H9 (cell line): Measurements from ENCODE around the gene HOXC11. TPM values are rescaled to one million over a fixed set of nuclear protein-coding genes. Genes with fewer than 3 reads are reported as not detected.
A peak's percentile ranks its signal among the peaks of the same experiment; 100 is the strongest.

Experiments
- DNase-seq: peaks from one replicate; pipeline ENCODE4 v3.0.0-alpha.2; 2017
- H2AFZ ChIP-seq: one replicate; pipeline ENCODE4 v1.6.1; 2013; ENCODE audit warnings: mild to moderate bottlenecking, low read length, control low read depth, moderate library complexity
- H2AK5ac ChIP-seq: 2 replicates; pipeline ENCODE4 v1.6.1; 2013; ENCODE audit warnings: low read length, control low read depth, mixed read lengths; ENCODE audit not compliant: insufficient read length
- H2BK120ac ChIP-seq: one replicate; pipeline ENCODE4 v1.6.1; 2013; ENCODE audit warnings: low read depth, mild to moderate bottlenecking, low read length, control low read depth, inconsistent platforms; ENCODE audit not compliant: poor library complexity, severe bottlenecking
- H2BK12ac ChIP-seq: 2 replicates; pipeline ENCODE4 v1.6.1; 2013; ENCODE audit warnings: low read length, control low read depth, mixed read lengths, low read depth; ENCODE audit not compliant: insufficient read length
- H2BK15ac ChIP-seq: 2 replicates; pipeline ENCODE4 v1.6.1; 2013; ENCODE audit warnings: low read depth, low read length, control low read depth
- H2BK20ac ChIP-seq: one replicate; pipeline ENCODE4 v1.6.1; 2013; ENCODE audit warnings: low read depth, mild to moderate bottlenecking, low read length, control low read depth, inconsistent platforms; ENCODE audit not compliant: poor library complexity, severe bottlenecking
- H2BK5ac ChIP-seq: 2 replicates; pipeline ENCODE4 v1.6.1; 2013; ENCODE audit warnings: low read length, control low read depth, mixed read lengths; ENCODE audit not compliant: insufficient read length
- H3K14ac ChIP-seq: 2 replicates; pipeline ENCODE4 v1.6.1; 2013; ENCODE audit warnings: low read length, control low read depth; ENCODE audit not compliant: insufficient read depth
- H3K18ac ChIP-seq: 2 replicates; pipeline ENCODE4 v1.6.1; 2013; ENCODE audit warnings: low read depth, mild to moderate bottlenecking, mixed read lengths, low read length, control low read depth; ENCODE audit not compliant: insufficient read length
- H3K23ac ChIP-seq: 2 replicates; pipeline ENCODE4 v1.6.1; 2013; ENCODE audit warnings: low read length, control low read depth, mixed read lengths, low read depth; ENCODE audit not compliant: insufficient read length
- H3K23me2 ChIP-seq: 2 replicates; pipeline ENCODE4 v1.6.1; 2013; ENCODE audit warnings: low read depth, mild to moderate bottlenecking, mixed read lengths, low read length, control low read depth; ENCODE audit not compliant: insufficient read length, poor library complexity, severe bottlenecking
- H3K27ac ChIP-seq: 2 replicates; pipeline ENCODE4 v1.5.1; 2013; ENCODE audit warnings: low read length, control low read depth, mixed read lengths, low read depth; ENCODE audit not compliant: insufficient read length
- H3K27me3 ChIP-seq: 2 replicates; pipeline ENCODE4 v1.6.1; 2013; ENCODE audit warnings: low read length, control low read depth, inconsistent platforms; ENCODE audit not compliant: insufficient read depth
- H3K4ac ChIP-seq: 2 replicates; pipeline ENCODE4 v1.6.1; 2013; ENCODE audit warnings: low read depth, mild to moderate bottlenecking, control low read depth, inconsistent platforms, low read length, moderate library complexity
- H3K4me1 ChIP-seq: 2 replicates; pipeline ENCODE4 v1.6.1; 2013; ENCODE audit warnings: low read length, control low read depth, inconsistent platforms; ENCODE audit not compliant: insufficient read depth
- H3K4me2 ChIP-seq: 2 replicates; pipeline ENCODE4 v1.6.1; 2013; ENCODE audit warnings: low read length, control low read depth, mixed read lengths; ENCODE audit not compliant: insufficient read length, insufficient read depth
- H3K56ac ChIP-seq: 2 replicates; pipeline ENCODE4 v1.6.1; 2013; ENCODE audit warnings: low read depth, mild to moderate bottlenecking, mixed read lengths, low read length, control low read depth; ENCODE audit not compliant: insufficient read length
- H3K79me1 ChIP-seq: 2 replicates; pipeline ENCODE4 v1.6.1; 2013; ENCODE audit warnings: low read depth, mild to moderate bottlenecking, moderate library complexity, low read length, control low read depth, inconsistent platforms; ENCODE audit not compliant: insufficient read depth, poor library complexity, severe bottlenecking
- H3K79me2 ChIP-seq: 2 replicates; pipeline ENCODE4 v1.6.1; 2013; ENCODE audit warnings: low read length, control low read depth, inconsistent platforms; ENCODE audit not compliant: insufficient read depth
- H3K9ac ChIP-seq: 2 replicates; pipeline ENCODE4 v1.6.1; 2013; ENCODE audit warnings: low read length, control low read depth, mixed read lengths; ENCODE audit not compliant: insufficient read length; ENCODE audit errors: extremely low read depth
- H3K9me3 ChIP-seq: one replicate; pipeline ENCODE4 v1.6.1; 2013; ENCODE audit warnings: low read depth, low read length, inconsistent platforms; ENCODE audit not compliant: control insufficient read depth
- H3T11ph ChIP-seq: one replicate; pipeline ENCODE4 v1.6.1; 2013; ENCODE audit warnings: mild to moderate bottlenecking, low read length, control low read depth, inconsistent platforms
- H4K20me1 ChIP-seq: one replicate; pipeline ENCODE4 v1.6.1; 2013; ENCODE audit not compliant: control insufficient read depth, insufficient read length, insufficient read depth
- H4K5ac ChIP-seq: 2 replicates; pipeline ENCODE4 v1.6.1; 2013; ENCODE audit warnings: low read depth, mild to moderate bottlenecking, mixed read lengths, low read length, control low read depth; ENCODE audit not compliant: insufficient read length
- H4K8ac ChIP-seq: replicated peaks from 2 replicates; pipeline ENCODE4 v1.6.1; 2013; ENCODE audit warnings: low read length, control low read depth, mixed read lengths, low read depth; ENCODE audit not compliant: insufficient read length
- H4K91ac ChIP-seq: 2 replicates; pipeline ENCODE4 v1.6.1; 2013; ENCODE audit warnings: low read depth, mild to moderate bottlenecking, moderate library complexity, mixed read lengths, low read length, control low read depth; ENCODE audit not compliant: insufficient read length
- H3K27ac Mint-ChIP-seq, 3 experiments: 2 replicates in 2 of 3; 3 replicates in 1 of 3; pipeline ENCODE4 v1.8.0; 2020 to 2021; ENCODE audit warnings: mixed read lengths in 3 of 3, mild to moderate bottlenecking in 1 of 3, moderate library complexity in 1 of 3
- H3K27me3 Mint-ChIP-seq: 2 replicates; pipeline ENCODE4 v1.8.0; 2021; ENCODE audit warnings: low read depth, mild to moderate bottlenecking, moderate library complexity, mixed read lengths
- H3K36me3 Mint-ChIP-seq, 3 experiments: 2 replicates in 2 of 3; 3 replicates in 1 of 3; pipeline ENCODE4 v1.8.0; 2020 to 2021; ENCODE audit warnings: low read depth in 3 of 3, mixed read lengths in 3 of 3; ENCODE audit not compliant: insufficient read depth in 1 of 3
- H3K4me1 Mint-ChIP-seq, 2 experiments: 2 replicates each; pipeline ENCODE4 v1.8.0; 2020; ENCODE audit warnings: mixed read lengths in 2 of 2
- H3K4me3 Mint-ChIP-seq, 2 experiments: 2 replicates in 1 of 2; 3 replicates in 1 of 2; pipeline ENCODE4 v1.8.0; 2020 to 2021; ENCODE audit warnings: mild to moderate bottlenecking in 2 of 2, mixed read lengths in 2 of 2, moderate library complexity in 1 of 2
- H3K9me3 Mint-ChIP-seq, 2 experiments: 2 replicates in 1 of 2; 3 replicates in 1 of 2; pipeline ENCODE4 v1.8.0; 2020; ENCODE audit warnings: mild to moderate bottlenecking in 2 of 2, mixed read lengths in 2 of 2, moderate library complexity in 1 of 2
- WGBS: extraction: QIAGEN DNeasy Blood & Tissue Kit; methylation state at CpG from one replicate; pipeline ENCODE4 v1.1.7; 2013; ENCODE audit warnings: missing lambda C conversion rate, low lambda C conversion rate, mixed read lengths; ENCODE audit not compliant: insufficient read length; ENCODE audit errors: extremely low coverage; 5-methylcytosine and 5-hydroxymethylcytosine counted together
- total RNA-seq: library from RNA; stranded (reverse); gene quantifications from 2 replicates; pipeline ENCODE4 v1.2.1, GENCODE V29; 2021
- TF ChIP-seq, protein P1 (sequence below): fragments of 200-600 bp; sonication (generic); conservative IDR thresholded peaks from 3 replicates; pipeline ENCODE4 v1.8.0; 2021; ENCODE audit warnings: antibody characterized with exemption, mild to moderate bottlenecking

HOXC11 gene
- total RNA-seq, 1 experiment from 2014 or later = not detected

DNA sequence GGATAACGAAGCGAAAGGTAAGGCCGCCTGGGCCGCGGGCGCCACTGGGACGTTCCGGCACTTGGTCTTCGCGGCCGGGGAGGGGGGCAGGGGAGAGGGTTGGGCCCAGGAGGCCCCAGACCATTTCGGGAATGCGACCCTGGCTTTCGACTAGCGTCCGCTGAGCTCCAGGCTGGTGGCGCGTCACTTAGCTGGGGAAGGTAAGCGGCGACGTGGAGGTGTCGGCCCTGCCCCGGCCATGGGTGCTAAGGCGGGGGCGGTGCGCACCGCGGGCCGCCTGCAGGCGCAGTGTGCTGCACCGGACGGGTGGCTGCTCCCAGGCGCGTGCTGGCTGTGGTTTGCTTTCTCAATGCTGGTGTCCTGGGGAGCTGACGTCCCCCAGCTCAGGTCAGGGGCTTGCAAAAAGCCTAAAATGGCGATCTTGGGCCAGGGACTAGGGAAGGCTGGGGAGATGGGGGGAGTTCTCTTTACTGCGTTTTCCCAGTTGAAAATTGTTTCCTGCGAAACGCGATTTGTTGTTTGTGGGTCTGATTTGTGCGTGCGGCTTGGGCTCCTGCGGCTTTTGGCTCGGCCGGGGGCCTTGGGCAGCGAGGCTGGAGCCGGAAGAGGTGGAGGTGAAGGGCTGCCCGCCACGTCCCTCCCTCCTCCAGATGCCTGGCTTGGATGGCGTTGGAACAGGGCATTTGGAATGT, 13.2 kb downstream of the HOXC11 start:
- Histone ChIP-seq H3K4me2 (peak overlapping the region; percentile 10), H3K18ac (no peak overlapping the region), H3K27ac (no peak overlapping the region), H2BK5ac (no peak overlapping the region), H3K79me1 (no peaks in the 10 kb centered on the region), H3K23me2 (no peaks in the 10 kb centered on the region), H4K8ac (no peak overlapping the region), H3K9ac (no peak overlapping the region), H3T11ph (no peak overlapping the region), H3K79me2 (no peaks in the 10 kb centered on the region), H3K23ac (no peak overlapping the region), H4K91ac (no peak overlapping the region), H2AK5ac (no peak overlapping the region), H4K20me1 (no peaks in the 10 kb centered on the region), H2BK15ac (no peak overlapping the region), H3K14ac (no peak overlapping the region; the same call in 1 of the 2 replicates), H3K56ac (no peak overlapping the region), H3K27me3 (peaks cover 96% of the 10 kb centered on the region), H2BK12ac (no peak overlapping the region), H2AFZ (no peak overlapping the region), H4K5ac (no peak overlapping the region), H2BK120ac (no peak overlapping the region), H3K4ac (no peak overlapping the region), H2BK20ac (no peak overlapping the region), H3K4me1 (no peaks in the 10 kb centered on the region), H3K9me3 (no peaks in the 10 kb centered on the region)
- peak; percentile 65 for DNase-seq
- H3K4me3 Mint-ChIP-seq = peak overlapping the region in 1 of 2 experiments; percentile 60; a peak in 2 of 5 replicates
- peaks cover 3 to 11% of the 10 kb centered on the region in 2 experiments; a peak in 2 of 4 replicates for H3K4me1 Mint-ChIP-seq
- no peaks in the 10 kb centered on the region; a peak in 2 of 7 replicates for H3K36me3 Mint-ChIP-seq
- H3K27ac Mint-ChIP-seq = no peak overlapping the region
- peaks cover 3 to 11% of the 10 kb centered on the region in 2 experiments; a peak in 4 of 5 replicates for H3K9me3 Mint-ChIP-seq
- H3K27me3 Mint-ChIP-seq = peaks cover 100% of the 10 kb centered on the region
- TF ChIP-seq, protein P1, sequence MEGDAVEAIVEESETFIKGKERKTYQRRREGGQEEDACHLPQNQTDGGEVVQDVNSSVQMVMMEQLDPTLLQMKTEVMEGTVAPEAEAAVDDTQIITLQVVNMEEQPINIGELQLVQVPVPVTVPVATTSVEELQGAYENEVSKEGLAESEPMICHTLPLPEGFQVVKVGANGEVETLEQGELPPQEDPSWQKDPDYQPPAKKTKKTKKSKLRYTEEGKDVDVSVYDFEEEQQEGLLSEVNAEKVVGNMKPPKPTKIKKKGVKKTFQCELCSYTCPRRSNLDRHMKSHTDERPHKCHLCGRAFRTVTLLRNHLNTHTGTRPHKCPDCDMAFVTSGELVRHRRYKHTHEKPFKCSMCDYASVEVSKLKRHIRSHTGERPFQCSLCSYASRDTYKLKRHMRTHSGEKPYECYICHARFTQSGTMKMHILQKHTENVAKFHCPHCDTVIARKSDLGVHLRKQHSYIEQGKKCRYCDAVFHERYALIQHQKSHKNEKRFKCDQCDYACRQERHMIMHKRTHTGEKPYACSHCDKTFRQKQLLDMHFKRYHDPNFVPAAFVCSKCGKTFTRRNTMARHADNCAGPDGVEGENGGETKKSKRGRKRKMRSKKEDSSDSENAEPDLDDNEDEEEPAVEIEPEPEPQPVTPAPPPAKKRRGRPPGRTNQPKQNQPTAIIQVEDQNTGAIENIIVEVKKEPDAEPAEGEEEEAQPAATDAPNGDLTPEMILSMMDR = no peak
- no CpG with 5 or more reads among the region's 50 CpGs for WGBS
